ENCODE measurements around the gene ADAMTS20.

DNA sequence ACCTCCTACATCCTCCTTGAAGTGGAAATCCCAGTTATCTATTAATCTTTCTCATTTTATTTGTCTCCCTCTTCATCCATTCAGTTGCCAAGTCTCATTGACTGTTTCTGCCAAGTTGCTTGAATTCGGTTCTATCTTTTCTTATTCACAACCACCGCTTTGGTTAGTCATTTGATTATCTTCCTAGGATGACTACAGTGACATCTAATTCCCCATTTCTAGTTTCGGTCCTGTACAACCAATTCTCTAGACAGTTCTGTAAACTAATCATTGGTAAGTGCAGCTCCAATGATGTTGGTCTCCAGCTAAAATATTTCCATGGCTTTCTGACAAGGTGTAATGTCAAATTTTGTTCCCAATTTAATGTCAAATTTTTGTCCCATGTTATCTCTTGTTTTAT is 220.1 kb downstream of the ADAMTS20 start:
- TF ChIP-seq SP1 (IDR thresholded peaks at IDR 0.05) (no peak), SUZ12 (IDR thresholded peaks at IDR 0.05) (no peak), ARNT (IDR thresholded peaks at IDR 0.05) (no peak), FOXK2 (IDR thresholded peaks at IDR 0.05) (no peak), TARDBP (IDR thresholded peaks at IDR 0.05) (no peak), LEF1 (IDR thresholded peaks at IDR 0.05; ENCODE audit: borderline replicate concordance) (no peak), PKNOX1 (IDR thresholded peaks at IDR 0.05) (no peak), NFRKB (IDR thresholded peaks at IDR 0.05) (no peak), FOXM1 (IDR thresholded peaks at IDR 0.05; ENCODE audit: borderline replicate concordance) (no peak), HDGF (IDR thresholded peaks at IDR 0.05; ENCODE audit: borderline replicate concordance) (no peak), CTBP1 (IDR thresholded peaks at IDR 0.05; ENCODE audit: borderline replicate concordance) (no peak)
